WERI-Rb-1 (cell line): ENCODE results near the gene MST1.
A peak's percentile ranks its signal among the peaks of the same experiment; 100 is the strongest.

Experiments used
- DNase-seq: peaks from one replicate; pipeline ENCODE4 v3.0.0-alpha.2; 2020
- H3K27ac ChIP-seq: fragments of 250-450 bp; sonication (Bioruptor Pico); 2 replicates; pipeline ENCODE4 v1.5.1; 2020; ENCODE audit warnings: mild to moderate bottlenecking, moderate library complexity
- H3K27me3 ChIP-seq: fragments of 250-450 bp; sonication (Bioruptor Pico); 2 replicates; pipeline ENCODE4 v1.5.1; 2021; ENCODE audit warnings: mild to moderate bottlenecking, low read depth, moderate library complexity; ENCODE audit not compliant: insufficient read depth, severe bottlenecking
- H3K36me3 ChIP-seq: fragments of 250-450 bp; sonication (Bioruptor Pico); 2 replicates; pipeline ENCODE4 v1.5.1; 2020; ENCODE audit warnings: mild to moderate bottlenecking, moderate library complexity
- H3K4me3 ChIP-seq: 2 replicates; pipeline ENCODE4 v1.5.1; 2011; ENCODE audit warnings: low read depth, mild to moderate bottlenecking, control low read depth, low read length
- H3K9me3 ChIP-seq: fragments of 250-450 bp; sonication (Bioruptor Pico); 2 replicates; pipeline ENCODE4 v1.5.1; 2021; ENCODE audit warnings: mild to moderate bottlenecking, moderate library complexity; ENCODE audit not compliant: severe bottlenecking
- CTCF ChIP-seq: IDR thresholded peaks from 2 replicates; pipeline ENCODE4 v1.5.1; 2011; ENCODE audit warnings: low read depth, mild to moderate bottlenecking, control low read depth, inconsistent platforms, low read length

MST1 gene

GRCh38 chr3:49720855-49721595 lies 31.8 kb upstream of the MST1 start:
- TF ChIP-seq CTCF = no peak
- H3K36me3 ChIP-seq = peaks cover 47% of the 10 kb centered on the region

GRCh38 chr3:49719214-49719884 lies 30.1 kb upstream of the MST1 start, which contains the start of gene AMIGO3:
Gene AMIGO3, minus strand, starts transcription at chr3:49719684. Its CDS starts 219 bp downstream, at chr3:49719465.
- Histone ChIP-seq H3K27ac (peak within 1 kb of the TSS; percentile 38), H3K27me3 (no peaks in the 10 kb centered on the region), H3K9me3 (no peaks in the 10 kb centered on the region), H3K4me3 (peak within 1 kb of the TSS; percentile 46), H3K36me3 (peaks cover 46% of the 10 kb centered on the region)
- DNase-seq = peak; percentile 96
- TF ChIP-seq CTCF = peak; percentile 85

More at GRCh38 chr3:49720855-49721595, 31.8 kb upstream of the MST1 start:
- DNase-seq = no peak
- no peaks in the 10 kb centered on the region for H3K9me3 ChIP-seq
- H3K27ac ChIP-seq = no peak overlapping the region
- H3K4me3 ChIP-seq = no peak overlapping the region
- no peaks in the 10 kb centered on the region for H3K27me3 ChIP-seq

- peaks cover 46% of the 10 kb centered on the region for H3K36me3 ChIP-seq
- H3K27ac ChIP-seq = peak overlapping the region; percentile 38
- H3K27me3 ChIP-seq = no peaks in the 10 kb centered on the region
- H3K9me3 ChIP-seq = no peaks in the 10 kb centered on the region
- peak overlapping the region; percentile 46 for H3K4me3 ChIP-seq
- no peak for DNase-seq
- no peak for TF ChIP-seq CTCF
Measured at GRCh38 chr3:49718858-49719213, 29.6 kb upstream of the MST1 start.

- H3K36me3 ChIP-seq = peaks cover 42% of the 10 kb centered on the region
Measured at GRCh38 chr3:49717959-49718857, 28.9 kb upstream of the MST1 start.

More at GRCh38 chr3:49717959-49718857, 28.9 kb upstream of the MST1 start:
- no peaks in the 10 kb centered on the region for H3K27me3 ChIP-seq
- H3K27ac ChIP-seq = no peak overlapping the region
- H3K9me3 ChIP-seq = no peaks in the 10 kb centered on the region
- no peak overlapping the region for H3K4me3 ChIP-seq
- DNase-seq = no peak
- no peak for TF ChIP-seq CTCF
